GM13977 (cell line): ENCODE measurements around the gene ALPL.

ENCODE experiments used
- DNase-seq: peaks from one replicate; pipeline ENCODE4 v3.0.0; 2012; ENCODE audit warnings: low spot score
- CTCF ChIP-seq: IDR thresholded peaks from 2 replicates; pipeline ENCODE4 v1.5.1; 2012; ENCODE audit warnings: mild to moderate bottlenecking, control low read depth; ENCODE audit not compliant: insufficient read depth; ENCODE audit errors: extremely low read depth, missing control alignments
- in situ Hi-C: fragments of 300-500 bp; cut with MboI; formaldehyde crosslinking; loops from one replicate; pipeline ENCODE4 v1.12.0; 2022; ENCODE audit warnings: low sequenced_read_pairs, low pct_unique_long_range_greater_than_20kb, mixed read lengths, inconsistent platforms; ENCODE audit not compliant: unreplicated experiment

ALPL gene

DNA sequence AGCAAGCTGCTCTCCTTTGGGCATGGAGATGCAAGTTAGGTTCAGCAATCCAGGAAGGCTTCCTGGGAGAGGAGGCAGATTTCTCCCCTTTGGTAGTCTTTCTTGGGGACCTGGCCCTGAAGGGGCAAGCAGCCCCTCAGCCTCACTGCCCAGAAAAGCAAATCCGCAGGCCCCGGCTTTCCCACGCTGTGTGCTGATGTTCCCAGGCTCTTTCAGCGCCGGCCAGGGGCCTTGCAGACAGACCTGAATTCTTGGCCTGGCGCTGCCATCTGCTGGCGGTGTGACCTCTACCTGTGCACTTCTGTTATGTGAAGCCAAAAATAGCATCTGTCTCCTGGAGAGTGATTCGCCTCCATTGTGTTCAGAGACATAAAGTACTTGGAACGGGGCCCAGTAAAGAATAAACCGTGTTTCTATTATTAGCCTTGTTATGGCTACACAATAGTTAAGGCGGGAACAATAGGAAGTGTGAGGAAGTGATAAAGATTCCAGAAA is 64.8 kb downstream of the ALPL start:
- peak; percentile 42 for TF ChIP-seq CTCF
- DNase-seq, result peak; percentile 59
- in situ Hi-C loops, result no loop called here

GRCh38 chr1:21574466-21575151 is 65.4 kb downstream of the ALPL start:
- in situ Hi-C loops, result no loop called here
- DNase-seq, result no peak
- no peak for TF ChIP-seq CTCF

DNA sequence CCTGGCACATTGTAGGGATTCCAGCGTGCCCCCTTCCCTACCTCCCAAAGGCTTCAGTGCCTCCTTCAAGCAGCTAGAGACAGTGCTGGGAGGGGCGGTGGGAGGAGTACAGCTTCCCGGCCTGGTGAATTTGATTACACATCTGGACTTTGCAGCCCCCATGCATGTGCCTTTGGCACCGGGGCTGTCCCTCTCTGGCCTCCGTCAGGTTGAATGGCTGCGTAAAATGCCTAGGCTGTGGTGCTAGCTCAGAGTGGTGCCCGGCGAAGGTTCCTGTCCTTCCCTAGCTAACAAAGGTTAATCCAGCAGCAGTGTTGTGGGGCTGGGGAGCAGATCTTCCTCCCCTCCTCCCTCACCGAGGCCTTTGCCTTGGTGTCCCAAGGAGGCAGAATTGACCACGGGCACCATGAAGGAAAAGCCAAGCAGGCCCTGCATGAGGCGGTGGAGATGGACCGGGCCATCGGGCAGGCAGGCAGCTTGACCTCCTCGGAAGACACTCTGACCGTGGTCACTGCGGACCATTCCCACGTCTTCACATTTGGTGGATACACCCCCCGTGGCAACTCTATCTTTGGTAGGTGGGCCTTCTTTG is 66.2 kb downstream of the ALPL start:
- in situ Hi-C loops, result no loop called here
- TF ChIP-seq CTCF, result no peak
- no peak for DNase-seq

GRCh38 chr1:21576031-21576797 is 67.0 kb downstream of the ALPL start:
- in situ Hi-C loops, result no loop called here
- TF ChIP-seq CTCF, result no peak
- no peak for DNase-seq

DNA sequence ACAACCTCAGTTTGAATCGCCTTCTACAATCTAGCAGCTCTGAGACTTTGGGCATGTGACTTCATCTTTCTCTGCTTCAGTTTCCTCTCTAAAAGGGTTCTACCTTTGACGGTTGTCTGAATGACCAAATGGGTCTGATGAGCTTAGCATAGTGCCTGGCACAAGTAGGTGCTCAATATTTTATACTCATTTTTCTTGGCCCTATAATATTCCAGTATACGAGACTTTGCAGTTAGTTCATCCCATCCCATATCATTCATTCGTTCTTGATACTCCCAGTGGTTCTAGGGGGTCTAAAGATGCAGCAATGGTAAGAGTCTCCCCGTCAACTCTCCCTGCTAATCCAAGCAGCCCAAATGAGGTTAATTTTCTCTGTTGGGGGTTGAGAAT is 67.6 kb downstream of the ALPL start:
- no peak for DNase-seq
- no peak for TF ChIP-seq CTCF
- in situ Hi-C loops, result no loop called here

GRCh38 chr1:21577324-21577723 is 68.1 kb downstream of the ALPL start:
- DNase-seq, result no peak
- in situ Hi-C loops, result no loop called here
- no peak for TF ChIP-seq CTCF
